ENCODE measurements around the gene GULP1. TPM values are rescaled to one million over a fixed set of nuclear protein-coding genes. Genes with fewer than 3 reads are reported as not detected.

The GULP1 gene
- total and polyA plus RNA-seq, 10 of the 15 experiments (the other 5 are each of a cell fraction or from before 2014, with no cell fraction given), result 0.02 to 1.3 (median 0.15) TPM; not detected in 5

- H3K4me2 ChIP-seq (ENCODE audit: control insufficient read depth, insufficient read depth), result no peak overlapping the region
- no peaks in the 10 kb centered on the region for H3K79me2 ChIP-seq (ENCODE audit: control insufficient read depth, insufficient read depth, low read length)
- no peaks in the 10 kb centered on the region for H4K20me1 ChIP-seq (ENCODE audit: control insufficient read depth, insufficient read depth)
- DNase-seq (ENCODE audit: low read depth, low spot score) (no peak), ATAC-seq (no peak), FAIRE-seq (no peak)
- no peak overlapping the region for H2AFZ ChIP-seq (ENCODE audit: control insufficient read depth, low read depth, low read length)
- no peaks in the 10 kb centered on the region for H3K9me3 ChIP-seq (replicated peaks; ENCODE audit: control insufficient read depth, insufficient read depth, low read length)
- WGBS (ENCODE audit: insufficient coverage, insufficient replicate concordance, low lambda C conversion rate, missing lambda C conversion rate), result 28% methylated on average over 9 of the region's 9 CpGs
- ChIA-PET POLR2A (interaction anchor here (0.7 kb wide), 1 partner anchor 256 kb away, joined by 3 read pairs; no protein-coding TSS in a partner anchor), SMC1A (ENCODE audit: uncharacterized antibody, unreplicated experiment) (interaction anchor here (0.7 to 1.8 kb wide), 4 partner anchors 8 to 42 kb away, joined by 3 to 6 read pairs (median 3); no protein-coding TSS in a partner anchor), CTCF (interaction anchor here (0.8 kb wide), 1 partner anchor 314 kb away, joined by 3 read pairs; no protein-coding TSS in a partner anchor), RAD21 (ENCODE audit: unreplicated experiment) (interaction anchor here (1.2 kb wide), 1 partner anchor 485 kb away, joined by 3 read pairs; no protein-coding TSS in a partner anchor)
- no peak for TF ChIP-seq CEBPZ (IDR thresholded peaks at IDR 0.05; ENCODE audit: low read depth, low read length)
- no peak for TF ChIP-seq EZH2 (IDR thresholded peaks at IDR 0.05; ENCODE audit: borderline replicate concordance, control insufficient read depth, low read depth, low read length)
- no peak for TF ChIP-seq TBL1XR1 (IDR thresholded peaks at IDR 0.05; ENCODE audit: low read depth, low read length)
- no peak overlapping the region for H3K9ac ChIP-seq (ENCODE audit: control insufficient read depth, insufficient read depth, low read length)
- H3K27ac ChIP-seq (ENCODE audit: control insufficient read depth, insufficient read depth), result no peak overlapping the region
- no peaks in the 10 kb centered on the region for H3K36me3 ChIP-seq (ENCODE audit: control insufficient read depth in 2 of 2, insufficient read depth in 2 of 2, low read length in 1 of 2)
- H3K27me3 ChIP-seq (replicated peaks in 1 of 2; ENCODE audit: control insufficient read depth in 2 of 2, insufficient read depth in 2 of 2, low read length in 1 of 2), result no peaks in the 10 kb centered on the region
- H3K4me1 ChIP-seq (ENCODE audit: control insufficient read depth, insufficient read depth, low read length), result no peaks in the 10 kb centered on the region
- no peak overlapping the region for H3K4me3 ChIP-seq
- no TSS peak for BruUV-seq (replicated peaks)
- intact Hi-C loops (cut with micrococcal nuclease; ENCODE audit: unreplicated experiment) (loop anchor here (10.0 kb wide), 1 partner anchor 856 kb away; no protein-coding TSS in a partner anchor), in situ Hi-C loops (cut with MboI) (no loop called here)
These were observed 69.0 kb downstream of the GULP1 start for GRCh38 chr2:188360485-188361263.
